Suprapubic skin (tissue), 3 donors: ENCODE results near the gene ACKR3.

Experiments
- CTCF ChIP-seq, 2 donors: fragments of 200-600 bp in 1 of 2; fragments of 450-650 bp in 1 of 2; sonication (generic) in 1 of 2; IDR thresholded peaks; one replicate each; pipeline ENCODE4 v1.5.1; 2016 to 2019; ENCODE audit warnings: antibody characterized with exemption in 2 of 2, mild to moderate bottlenecking in 1 of 2, moderate library complexity in 1 of 2
- EP300 ChIP-seq: sonication (generic); formaldehyde crosslinking; IDR thresholded peaks from one replicate; pipeline ENCODE4 v1.6.1; 2017; ENCODE audit warnings: antibody characterized with exemption
- POLR2A ChIP-seq, 2 donors: fragments of 450-650 bp; IDR thresholded peaks; one replicate each; pipeline ENCODE4 v1.6.1; 2017; ENCODE audit warnings: antibody characterized with exemption in 2 of 2, mild to moderate bottlenecking in 2 of 2, moderate library complexity in 2 of 2

GRCh38 chr2:236525411-236525997 lies 44.1 kb upstream of the ACKR3 start:
- TF ChIP-seq EP300, result no peak
- no peak for TF ChIP-seq CTCF (IDR thresholded peaks at IDR 0.05)
- TF ChIP-seq POLR2A (IDR thresholded peaks at IDR 0.05), result no peak
